ENCODE data around the gene LGR6. TPM values are rescaled to one million over a fixed set of nuclear protein-coding genes. Genes with fewer than 3 reads are reported as not detected.
"Not testable (repeated sequence)": the region's sequence is repeated elsewhere in the genome, so short reads cannot be mapped to it uniquely, and the experiment has no call there.

The LGR6 gene
- total RNA-seq, 2 donors from 2014 or later, result 0.21 TPM; not detected in 1

GRCh38 chr1:202179828-202180750 lies 13.5 kb upstream of the LGR6 start:
- no peak for ATAC-seq (replicated peaks)
- H3K27me3 Mint-ChIP-seq, result peaks cover 3% of the 10 kb centered on the region
- H3K9me3 Mint-ChIP-seq, result no peaks in the 10 kb centered on the region
- no peak overlapping the region for H3K4me3 Mint-ChIP-seq
- peaks cover 11% of the 10 kb centered on the region for H3K4me1 Mint-ChIP-seq
- no peaks in the 10 kb centered on the region for H3K36me3 Mint-ChIP-seq (ENCODE audit: low read depth)
- H3K27ac Mint-ChIP-seq, result no peak overlapping the region

DNA sequence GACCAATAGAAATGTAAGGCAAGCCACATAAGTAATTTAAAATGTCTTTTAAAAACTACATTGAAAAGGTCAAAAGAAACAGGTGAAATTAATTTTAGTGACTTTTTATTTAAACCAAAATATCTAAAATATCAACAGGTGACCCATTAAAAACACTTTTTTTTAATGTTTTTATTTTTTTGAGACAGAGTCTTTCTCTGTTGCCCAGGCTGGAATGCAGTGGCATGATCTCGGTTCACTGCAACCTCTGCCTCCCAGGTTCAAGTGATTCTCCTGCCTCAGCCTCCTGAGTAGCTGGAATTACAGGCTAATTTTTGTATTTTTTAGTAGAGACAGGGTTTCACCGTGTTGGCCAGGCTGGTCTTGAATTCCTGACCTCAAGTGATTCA lies 12.9 kb upstream of the LGR6 start:
- peaks cover 11% of the 10 kb centered on the region for H3K4me1 Mint-ChIP-seq
- H3K27me3 Mint-ChIP-seq; ATAC-seq (replicated peaks); H3K9me3 Mint-ChIP-seq; H3K27ac Mint-ChIP-seq; H3K36me3 Mint-ChIP-seq (ENCODE audit: low read depth); H3K4me3 Mint-ChIP-seq: not testable (repeated sequence)

DNA sequence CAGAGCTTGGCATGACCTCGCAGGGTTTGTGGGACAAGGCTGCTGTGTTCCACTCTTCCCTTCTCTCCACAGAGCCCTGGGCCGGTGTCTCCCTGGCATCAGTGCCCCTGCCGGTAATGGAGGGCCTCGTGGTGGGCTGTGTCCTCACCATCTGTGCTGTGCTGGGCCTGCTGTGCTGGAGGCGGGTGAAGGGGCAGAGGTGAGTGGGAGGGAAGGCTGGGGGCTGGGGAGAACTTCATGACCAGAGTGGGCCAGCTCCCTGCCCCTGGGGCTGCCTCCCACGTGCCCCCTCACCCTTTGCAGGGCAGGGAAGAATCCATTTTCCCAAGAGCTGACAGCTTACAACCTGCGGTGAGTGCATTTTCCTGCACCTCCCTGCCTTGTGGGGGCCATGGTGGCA lies 12.0 kb upstream of the LGR6 start:
- Mint-ChIP-seq H3K9me3 (no peaks in the 10 kb centered on the region), H3K36me3 (ENCODE audit: low read depth) (no peaks in the 10 kb centered on the region), H3K27me3 (peaks cover 3% of the 10 kb centered on the region), H3K4me1 (peaks cover 11% of the 10 kb centered on the region), H3K4me3 (no peak overlapping the region), H3K27ac (no peak overlapping the region)
- no peak for ATAC-seq (replicated peaks)

GRCh38 chr1:202182040-202182877 lies 11.3 kb upstream of the LGR6 start:
- Mint-ChIP-seq H3K4me1 (peaks cover 11% of the 10 kb centered on the region), H3K36me3 (ENCODE audit: low read depth) (no peaks in the 10 kb centered on the region), H3K27ac (no peak overlapping the region), H3K27me3 (peaks cover 3% of the 10 kb centered on the region), H3K9me3 (no peaks in the 10 kb centered on the region), H3K4me3 (no peak overlapping the region)
- no peak for ATAC-seq (replicated peaks)

- H3K9me3 Mint-ChIP-seq, result no peaks in the 10 kb centered on the region
- H3K27me3 Mint-ChIP-seq, result peaks cover 3% of the 10 kb centered on the region
- ATAC-seq (replicated peaks), result peak; percentile 83
- H3K4me3 Mint-ChIP-seq, result peak overlapping the region; percentile 22
- H3K36me3 Mint-ChIP-seq (ENCODE audit: low read depth), result no peaks in the 10 kb centered on the region
- H3K4me1 Mint-ChIP-seq, result peaks cover 11% of the 10 kb centered on the region
- peak overlapping the region; percentile 21 for H3K27ac Mint-ChIP-seq
Measured at GRCh38 chr1:202184750-202185460, 8.7 kb upstream of the LGR6 start.

GRCh38 chr1:202186327-202186726 lies 7.3 kb upstream of the LGR6 start:
- Mint-ChIP-seq H3K4me3 (no peak overlapping the region), H3K36me3 (ENCODE audit: low read depth) (no peaks in the 10 kb centered on the region), H3K9me3 (no peaks in the 10 kb centered on the region), H3K27me3 (peaks cover 3% of the 10 kb centered on the region), H3K27ac (no peak overlapping the region), H3K4me1 (peaks cover 11% of the 10 kb centered on the region)
- ATAC-seq (replicated peaks), result no peak

DNA sequence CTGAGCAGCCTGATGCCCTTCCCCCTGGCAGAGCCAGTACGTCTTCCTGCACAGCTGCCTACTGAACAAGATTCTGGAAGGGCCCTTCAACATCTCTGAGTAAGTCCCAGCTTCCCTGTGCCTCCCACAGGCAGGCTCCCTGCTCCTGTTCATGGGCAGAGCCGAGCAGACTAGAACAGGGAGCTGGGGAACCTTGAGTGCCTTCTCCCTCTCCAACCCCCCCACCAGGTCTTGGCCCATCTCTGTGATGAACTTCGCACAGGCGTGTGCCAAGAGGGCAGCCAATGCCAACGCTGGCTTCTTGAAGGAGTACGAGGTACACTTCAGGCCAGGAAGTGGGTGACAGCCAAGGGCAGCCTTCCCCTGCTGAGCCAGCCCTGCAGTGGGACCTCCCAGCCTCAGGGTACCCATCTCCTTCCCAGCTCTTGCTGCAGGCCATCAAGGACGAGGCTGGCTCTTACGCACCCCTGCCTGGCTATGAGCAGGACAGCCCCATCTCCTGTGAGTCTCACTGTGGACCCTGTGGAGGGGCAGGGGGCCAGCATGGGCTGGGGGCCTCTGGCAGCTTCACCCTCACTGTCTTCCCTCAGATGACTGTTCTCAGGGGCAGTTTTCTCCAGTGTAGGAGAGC lies 6.4 kb upstream of the LGR6 start:
- Mint-ChIP-seq H3K4me3 (no peak overlapping the region), H3K36me3 (ENCODE audit: low read depth) (no peaks in the 10 kb centered on the region), H3K27ac (no peak overlapping the region), H3K9me3 (no peaks in the 10 kb centered on the region), H3K27me3 (peaks cover 3% of the 10 kb centered on the region), H3K4me1 (peaks cover 11% of the 10 kb centered on the region)
- no peak for ATAC-seq (replicated peaks)

DNA sequence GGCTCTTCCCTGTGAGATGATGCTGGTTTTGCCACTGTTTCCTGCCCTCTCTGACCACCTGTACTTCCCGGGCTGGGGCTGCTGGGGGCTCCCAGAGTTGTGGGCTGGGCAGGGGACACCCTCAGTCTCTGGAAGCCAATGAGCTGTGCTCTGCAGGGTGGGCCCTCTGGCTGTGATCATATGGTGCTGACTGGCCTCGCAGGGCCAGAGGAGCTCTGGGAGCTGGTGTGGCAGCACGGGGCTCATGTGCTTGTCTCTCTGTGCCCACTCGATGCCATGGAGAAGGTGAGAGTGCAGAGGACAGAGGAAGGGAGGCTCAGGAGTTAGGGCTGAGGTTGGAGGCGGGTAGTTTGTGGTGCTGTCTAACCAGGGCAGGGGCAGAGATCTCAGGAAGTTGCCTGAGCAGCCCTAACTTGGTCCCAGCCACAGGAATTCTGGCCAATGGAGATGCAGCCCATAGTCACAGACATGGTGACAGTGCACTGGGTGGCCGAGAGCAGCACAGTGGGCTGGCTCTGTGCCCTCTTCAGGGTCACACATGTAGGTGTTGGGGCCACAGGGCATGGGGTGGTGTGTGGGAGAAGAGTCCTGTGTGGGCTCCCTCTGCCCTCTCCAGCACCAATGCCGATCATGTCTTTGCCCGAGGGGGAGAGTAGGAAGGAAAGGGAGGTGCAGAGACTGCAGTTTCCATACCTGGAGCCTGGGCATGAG lies 5.7 kb upstream of the LGR6 start:
- H3K4me3 Mint-ChIP-seq, result no peak overlapping the region
- ATAC-seq (replicated peaks), result no peak
- no peaks in the 10 kb centered on the region for H3K9me3 Mint-ChIP-seq
- H3K27me3 Mint-ChIP-seq, result peaks cover 3% of the 10 kb centered on the region
- peaks cover 11% of the 10 kb centered on the region for H3K4me1 Mint-ChIP-seq
- H3K36me3 Mint-ChIP-seq (ENCODE audit: low read depth), result no peaks in the 10 kb centered on the region
- no peak overlapping the region for H3K27ac Mint-ChIP-seq

DNA sequence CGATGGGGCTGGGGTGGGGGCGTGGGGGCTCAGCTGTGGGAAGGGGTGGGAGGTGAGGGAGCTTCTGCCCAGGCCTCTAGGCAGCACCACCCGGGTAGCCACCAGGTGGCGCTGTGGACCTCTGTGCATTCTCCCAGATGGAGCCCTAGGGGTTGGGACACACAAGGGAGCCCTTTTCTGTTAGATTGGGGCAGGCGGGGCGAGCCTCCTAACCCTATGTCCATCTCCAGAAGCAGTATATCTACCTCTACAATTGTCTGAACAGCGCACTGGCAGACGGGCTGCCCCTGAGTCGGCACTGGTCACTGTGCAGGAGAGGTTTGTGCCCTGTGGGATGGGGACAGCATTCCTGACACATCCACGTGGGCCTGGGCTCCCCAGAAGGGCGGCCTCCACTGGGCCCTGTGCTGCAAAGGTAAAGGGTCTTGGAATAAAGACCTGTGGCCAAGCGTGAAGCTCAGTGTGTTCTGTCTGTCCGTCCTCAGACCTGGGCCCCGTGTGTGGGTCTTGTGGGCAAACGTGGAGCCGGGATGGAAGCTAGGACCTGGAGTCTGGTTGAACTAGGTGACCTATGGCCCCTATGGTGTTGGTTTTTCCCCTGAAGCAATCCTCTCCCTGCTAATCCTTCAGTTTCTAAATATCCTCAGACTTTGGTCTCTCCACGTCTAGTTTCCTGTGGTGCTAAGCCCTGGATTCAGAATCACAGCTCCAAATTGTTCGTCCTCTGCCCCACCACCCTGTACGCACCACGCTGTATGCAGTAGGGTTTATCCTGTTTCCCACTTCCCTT lies 4.4 kb upstream of the LGR6 start:
- Mint-ChIP-seq H3K9me3 (no peaks in the 10 kb centered on the region), H3K4me1 (peaks cover 5% of the 10 kb centered on the region), H3K27ac (no peak overlapping the region), H3K36me3 (ENCODE audit: low read depth) (no peaks in the 10 kb centered on the region), H3K27me3 (peaks cover 6% of the 10 kb centered on the region), H3K4me3 (no peak overlapping the region)
- ATAC-seq (replicated peaks), result peak; percentile 74

- Mint-ChIP-seq H3K4me3 (no peak overlapping the region), H3K27ac (no peak overlapping the region), H3K9me3 (no peaks in the 10 kb centered on the region), H3K4me1 (no peaks in the 10 kb centered on the region), H3K27me3 (peaks cover 12% of the 10 kb centered on the region), H3K36me3 (ENCODE audit: low read depth) (no peaks in the 10 kb centered on the region)
- no peak for ATAC-seq (replicated peaks)
Measured at GRCh38 chr1:202189918-202190715, 3.5 kb upstream of the LGR6 start.

- H3K27ac Mint-ChIP-seq; H3K4me3 Mint-ChIP-seq; H3K36me3 Mint-ChIP-seq (ENCODE audit: low read depth); ATAC-seq (replicated peaks); H3K4me1 Mint-ChIP-seq; H3K9me3 Mint-ChIP-seq: not testable (repeated sequence)
- peaks cover 20% of the 10 kb centered on the region for H3K27me3 Mint-ChIP-seq
Measured at GRCh38 chr1:202191391-202191790, 2.2 kb upstream of the LGR6 start.

GRCh38 chr1:202192770-202193613 lies 607 bp upstream of the LGR6 start:
- peaks cover 20% of the 10 kb centered on the region for H3K27me3 Mint-ChIP-seq
- no peaks in the 10 kb centered on the region for H3K36me3 Mint-ChIP-seq (ENCODE audit: low read depth)
- H3K4me1 Mint-ChIP-seq, result peaks cover under 1% of the 10 kb centered on the region
- ATAC-seq (replicated peaks), result peak; percentile 42
- no peaks in the 10 kb centered on the region for H3K9me3 Mint-ChIP-seq
- H3K27ac Mint-ChIP-seq, result no peak overlapping the region
- H3K4me3 Mint-ChIP-seq, result no peak overlapping the region
